D341Med (cell line): ENCODE results near the gene ACSM2A.
"Not testable (repeated sequence)": the region's sequence is repeated elsewhere in the genome, so short reads cannot be mapped to it uniquely, and the experiment has no call there.

Experiments used
- DNase-seq: peaks from one replicate; pipeline ENCODE4 v3.0.0; 2012; ENCODE audit warnings: low spot score

Gene ACSM2A, protein sequence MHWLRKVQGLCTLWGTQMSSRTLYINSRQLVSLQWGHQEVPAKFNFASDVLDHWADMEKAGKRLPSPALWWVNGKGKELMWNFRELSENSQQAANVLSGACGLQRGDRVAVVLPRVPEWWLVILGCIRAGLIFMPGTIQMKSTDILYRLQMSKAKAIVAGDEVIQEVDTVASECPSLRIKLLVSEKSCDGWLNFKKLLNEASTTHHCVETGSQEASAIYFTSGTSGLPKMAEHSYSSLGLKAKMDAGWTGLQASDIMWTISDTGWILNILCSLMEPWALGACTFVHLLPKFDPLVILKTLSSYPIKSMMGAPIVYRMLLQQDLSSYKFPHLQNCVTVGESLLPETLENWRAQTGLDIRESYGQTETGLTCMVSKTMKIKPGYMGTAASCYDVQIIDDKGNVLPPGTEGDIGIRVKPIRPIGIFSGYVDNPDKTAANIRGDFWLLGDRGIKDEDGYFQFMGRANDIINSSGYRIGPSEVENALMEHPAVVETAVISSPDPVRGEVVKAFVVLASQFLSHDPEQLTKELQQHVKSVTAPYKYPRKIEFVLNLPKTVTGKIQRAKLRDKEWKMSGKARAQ

DNA sequence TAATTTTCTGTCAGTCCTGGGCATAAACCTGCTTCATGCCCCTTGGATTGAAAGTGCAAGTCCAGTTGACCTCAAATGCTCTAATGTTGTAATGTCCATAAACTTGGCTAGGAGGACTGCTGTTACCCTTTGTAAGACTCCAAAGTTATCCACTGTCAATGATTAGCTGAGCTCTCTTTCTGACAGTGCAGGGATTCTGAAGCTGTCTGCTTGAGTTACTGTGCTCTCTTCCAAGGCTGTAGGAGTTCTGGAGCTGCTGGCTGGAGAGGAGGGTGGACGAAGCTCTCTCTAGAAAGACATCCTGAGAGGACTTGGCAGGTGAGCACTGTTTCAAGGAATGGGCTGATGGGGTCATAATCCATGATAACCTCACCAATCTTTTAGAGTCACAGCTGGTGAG is at the start of gene ACSM2A:
Gene ACSM2A, plus strand, starts transcription at position 158 of the 400 bp plus-strand sequence. CDS start 8,594 bp downstream, outside the sequence.
- DNase-seq, result not testable (repeated sequence)

DNA sequence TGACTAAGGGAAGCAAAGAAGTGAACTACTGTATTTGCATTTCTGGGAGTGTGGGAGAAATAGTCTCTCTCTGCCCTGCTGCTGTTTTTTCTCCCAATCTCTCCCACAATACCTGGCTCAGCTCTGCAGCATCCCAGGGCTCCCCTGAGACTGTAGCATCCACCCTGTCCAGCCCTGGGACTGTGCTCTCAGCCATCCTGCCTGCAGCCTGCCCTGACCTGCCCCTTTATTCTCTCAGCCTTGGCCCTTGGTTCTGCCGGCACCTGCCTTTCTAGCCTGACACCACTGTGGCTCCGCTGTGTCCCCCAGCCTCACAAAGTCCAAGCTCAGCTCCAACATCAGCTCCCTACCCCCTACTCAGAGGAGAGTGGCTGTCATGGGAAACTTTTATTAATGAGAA is 48.7 kb upstream of the ACSM2A start:
- no peak for DNase-seq

DNA sequence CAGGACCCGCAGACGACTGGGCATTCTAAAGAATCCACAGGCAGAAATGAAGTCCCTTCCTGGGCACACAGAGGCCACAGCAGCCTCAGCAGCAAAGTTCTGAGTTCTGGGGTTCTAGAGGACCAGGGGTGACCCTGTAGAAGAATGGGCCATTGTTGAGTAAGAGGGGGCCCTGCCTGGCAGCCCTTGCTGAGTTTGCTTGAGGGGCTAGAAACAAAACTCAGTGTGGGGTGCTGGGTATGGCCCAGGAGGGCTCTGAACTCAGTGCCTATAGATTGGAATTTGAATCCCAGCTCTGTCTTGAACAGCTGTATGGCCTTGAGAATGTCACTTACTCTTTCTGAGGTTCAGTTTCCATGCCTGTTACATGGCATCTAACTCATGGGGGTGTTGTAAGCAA is 46.7 kb upstream of the ACSM2A start, which contains the start of gene PDILT:
Gene PDILT, minus strand, starts transcription at position 101 of the 400 bp plus-strand sequence. CDS start 5,437 bp downstream, outside the sequence.
- no peak for DNase-seq

DNA sequence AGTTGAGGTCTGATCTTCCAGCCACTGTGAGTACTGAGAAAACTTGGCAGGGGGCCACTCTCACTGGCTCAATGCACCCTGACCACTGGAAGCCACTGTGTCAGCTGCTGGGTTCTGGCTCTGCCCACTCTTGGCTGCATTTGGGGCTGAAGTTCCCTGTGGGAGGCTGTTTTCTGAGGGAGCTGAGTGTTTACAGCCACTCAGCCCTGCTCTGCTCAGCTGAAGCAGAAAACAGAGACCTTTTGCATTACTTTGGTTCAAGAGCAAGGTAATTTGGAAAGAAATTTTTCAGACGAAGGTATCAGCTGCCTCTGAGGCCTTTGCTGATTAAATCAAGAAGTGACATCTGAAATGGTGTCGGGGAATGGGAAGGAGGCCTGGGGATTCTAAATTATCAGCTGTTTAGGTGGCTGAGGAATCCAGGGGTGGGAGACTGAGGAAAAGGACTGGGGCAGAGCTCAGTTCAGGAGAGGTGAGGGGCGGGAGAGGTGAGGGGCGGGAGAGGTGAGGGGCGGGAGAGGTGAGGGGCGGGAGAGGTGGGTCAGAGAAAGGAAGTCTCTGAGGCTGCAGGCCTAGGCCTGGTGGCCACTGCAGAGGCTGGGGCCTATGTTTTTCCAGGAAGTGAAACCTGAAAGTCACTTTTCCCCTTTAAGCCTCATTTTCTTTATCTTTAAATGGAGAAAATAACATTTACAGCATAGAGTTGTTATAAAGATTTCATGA is 41.8 kb upstream of the ACSM2A start, which contains the start of gene ACSM5:
Gene ACSM5, plus strand, starts transcription at position 137 of the 723 bp plus-strand sequence. CDS start 1,951 bp downstream, outside the sequence.
- DNase-seq, result no peak

DNA sequence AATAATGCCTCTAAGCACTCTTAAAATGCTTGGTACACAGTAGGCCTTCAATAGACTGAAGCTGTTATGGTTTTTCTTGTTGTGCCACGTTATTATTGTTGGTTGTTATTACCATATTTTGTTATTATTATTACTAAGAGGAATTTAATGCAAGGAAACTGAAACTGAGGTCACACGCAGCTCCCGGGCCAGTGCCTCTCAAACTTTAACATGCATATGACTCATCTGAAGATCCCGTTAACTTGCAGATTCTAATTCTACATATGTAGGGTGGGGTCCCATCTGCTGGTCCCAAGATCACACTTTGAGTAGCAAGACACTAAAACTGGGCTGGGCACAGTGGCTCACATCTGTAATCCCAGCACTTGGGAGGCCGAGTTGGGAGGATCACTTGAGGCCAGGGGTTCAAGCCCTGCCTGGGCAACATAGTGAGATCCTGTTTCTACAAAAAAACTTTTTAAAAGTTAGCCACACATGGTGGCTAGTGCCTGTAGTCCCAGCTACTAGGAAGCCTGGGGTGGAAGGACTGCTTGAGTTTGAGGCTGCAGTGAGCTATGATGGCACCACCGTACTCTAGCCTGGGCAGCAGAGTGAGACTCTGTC is 41.1 kb upstream of the ACSM2A start:
- no peak for DNase-seq

DNA sequence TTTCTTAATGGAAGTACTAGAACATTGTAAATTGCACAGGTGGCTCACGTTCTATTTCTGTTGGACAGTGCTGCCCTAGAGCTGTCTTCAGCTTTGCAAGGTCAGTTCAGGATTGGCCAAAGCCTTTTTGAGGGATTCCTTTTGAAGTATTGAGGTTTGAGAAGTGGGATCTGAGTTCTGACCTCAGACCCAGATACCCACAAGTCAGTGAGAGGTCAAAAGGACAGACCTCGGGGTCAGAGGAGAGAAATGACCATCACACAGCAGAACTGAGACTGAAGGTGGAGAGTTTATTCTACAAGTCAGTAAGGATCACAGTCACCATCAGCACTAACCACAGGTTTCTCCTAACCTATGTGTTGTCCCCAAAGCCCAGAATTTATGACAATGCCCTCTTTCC is 40.3 kb upstream of the ACSM2A start:
- DNase-seq, result no peak

DNA sequence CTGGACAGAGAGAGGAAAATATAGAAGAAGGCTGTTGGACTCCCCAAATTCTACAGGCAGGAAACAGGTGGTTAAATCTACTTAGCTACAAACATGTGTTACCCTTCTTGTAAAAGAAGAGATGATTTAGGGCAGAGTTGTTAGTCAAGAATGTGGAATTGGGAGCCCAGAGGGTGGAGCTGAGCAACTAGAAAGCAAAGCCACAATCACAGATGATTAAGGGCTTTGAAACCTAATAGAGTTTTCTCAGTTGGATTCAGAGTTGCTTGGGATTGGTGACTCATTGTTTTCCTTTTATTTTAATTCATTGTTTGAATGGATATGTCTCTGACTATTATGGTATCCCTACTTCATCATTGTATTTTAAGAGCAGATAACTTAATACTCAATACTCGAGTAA is 35.8 kb upstream of the ACSM2A start:
- DNase-seq, result no peak

DNA sequence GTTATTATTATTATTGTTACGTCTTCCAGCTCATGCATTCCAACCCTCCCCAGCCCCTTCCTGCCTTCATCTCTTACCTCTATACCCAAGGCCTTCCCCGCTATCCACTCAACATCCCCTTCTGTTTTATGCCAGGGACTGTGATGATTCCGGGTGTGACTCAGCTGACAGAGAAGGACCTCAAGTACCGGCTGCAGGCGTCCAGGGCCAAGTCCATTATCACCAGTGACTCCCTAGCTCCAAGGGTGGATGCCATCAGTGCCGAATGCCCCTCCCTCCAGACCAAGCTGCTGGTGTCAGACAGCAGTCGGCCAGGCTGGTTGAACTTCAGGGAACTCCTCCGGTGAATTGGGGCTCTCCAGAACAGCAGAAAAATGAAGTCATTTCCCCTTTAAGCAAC is 32.2 kb upstream of the ACSM2A start:
- DNase-seq, result not testable (repeated sequence)

DNA sequence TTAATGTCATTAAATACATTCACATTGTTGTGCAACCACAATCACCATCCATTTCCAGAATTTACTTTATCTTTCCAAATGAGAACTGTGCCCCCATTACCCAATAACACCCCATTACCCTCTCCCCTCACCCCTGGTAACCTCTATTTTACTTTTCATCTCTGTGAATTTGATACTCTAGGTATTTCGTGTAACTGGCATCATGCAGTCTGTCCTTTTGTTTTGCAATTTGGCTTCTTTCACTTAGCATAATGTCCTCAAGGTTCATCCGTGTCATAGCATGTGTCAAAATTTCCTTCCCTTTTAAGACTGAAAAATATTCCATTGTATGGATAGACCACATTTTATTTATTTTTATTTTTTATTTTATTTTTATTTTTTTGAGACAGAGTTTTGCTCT is 29.6 kb upstream of the ACSM2A start:
- not testable (repeated sequence) for DNase-seq

DNA sequence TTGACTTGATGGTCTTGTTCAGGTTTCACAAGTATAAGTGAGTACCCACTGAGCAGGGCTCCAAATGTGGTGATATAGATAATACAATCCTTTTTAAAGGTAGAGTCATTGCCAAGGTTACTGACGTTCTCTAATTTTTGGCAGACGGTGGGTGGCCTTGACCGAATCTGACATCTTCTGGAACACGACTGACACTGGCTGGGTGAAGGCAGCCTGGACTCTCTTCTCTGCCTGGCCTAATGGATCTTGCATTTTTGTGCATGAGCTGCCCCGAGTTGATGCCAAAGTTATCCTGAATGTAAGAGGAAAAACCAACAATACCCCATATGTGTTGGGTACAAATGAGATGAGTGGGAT is 27.6 kb upstream of the ACSM2A start:
- not testable (repeated sequence) for DNase-seq

DNA sequence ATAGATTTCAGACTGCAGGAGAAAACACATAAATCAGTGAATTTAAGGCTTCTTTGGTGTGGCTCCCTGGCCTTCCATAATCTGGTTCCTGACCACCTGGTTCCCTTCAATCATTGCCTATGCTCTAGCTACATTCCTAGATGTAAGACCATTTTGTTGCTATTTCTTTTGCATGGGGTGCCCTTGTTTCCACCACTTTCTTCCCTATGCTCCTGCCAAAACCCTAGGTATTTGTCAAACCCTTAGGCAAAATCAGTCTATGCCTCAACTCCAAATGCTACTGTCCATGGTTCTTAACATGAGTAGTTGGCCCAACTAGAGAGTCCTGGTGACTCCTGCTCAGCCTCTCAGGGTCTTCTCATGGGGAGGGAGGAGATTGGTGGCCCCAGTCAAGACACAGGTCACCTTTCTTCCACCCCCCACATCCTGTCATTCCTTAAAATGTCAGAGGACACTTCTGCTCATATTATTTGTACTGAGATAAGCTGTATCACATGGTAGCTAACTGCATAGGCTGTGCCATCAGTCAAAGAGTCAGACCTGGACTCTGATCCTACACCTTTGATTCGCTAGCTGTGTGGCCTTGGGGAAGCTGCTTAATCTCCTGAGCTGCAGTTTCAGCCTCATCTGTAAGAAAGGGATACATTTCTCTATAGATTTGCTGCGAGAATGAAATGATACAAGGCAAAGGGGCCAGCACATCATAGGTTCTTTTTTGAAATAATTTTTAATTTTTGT is 27.0 kb upstream of the ACSM2A start:
- DNase-seq, result no peak

DNA sequence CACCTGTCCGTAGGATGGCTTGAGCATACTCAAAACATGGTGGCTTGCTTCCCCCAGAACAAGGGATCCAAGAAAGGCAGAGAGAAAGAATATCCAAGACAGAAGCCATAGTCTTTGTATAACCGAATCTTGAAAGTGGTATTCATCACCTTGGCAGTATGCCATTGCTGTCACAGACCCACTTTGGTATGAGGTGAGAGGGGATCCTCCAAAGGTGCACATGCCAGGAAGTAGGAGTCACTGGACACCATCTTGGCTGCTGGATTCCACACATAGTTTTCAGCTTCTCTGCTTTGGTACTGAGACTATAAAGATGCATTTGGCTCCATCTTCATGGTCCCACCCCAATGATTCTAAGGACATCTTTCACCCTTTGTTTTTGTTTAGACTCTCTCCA is 23.9 kb upstream of the ACSM2A start:
- not testable (repeated sequence) for DNase-seq

DNA sequence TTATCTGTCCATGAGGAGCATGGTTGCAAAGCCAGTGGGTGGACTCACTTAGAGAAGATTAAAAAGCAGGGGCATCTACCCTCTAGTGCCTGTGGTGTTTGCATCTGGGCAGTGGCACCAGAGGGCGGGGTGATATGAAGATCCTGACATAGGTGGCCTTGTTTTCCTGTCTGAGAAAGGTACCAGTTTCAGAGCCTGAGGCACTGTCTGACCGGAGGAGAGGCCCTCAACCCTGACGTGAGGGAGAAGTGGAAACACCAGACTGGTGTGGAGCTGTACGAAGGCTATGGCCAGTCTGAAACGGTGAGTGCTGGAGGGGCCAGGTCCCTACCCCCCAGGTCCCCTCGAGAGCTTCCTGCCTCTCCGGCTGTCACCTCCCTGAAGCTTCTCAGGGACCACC is 21.8 kb upstream of the ACSM2A start:
- not testable (repeated sequence) for DNase-seq

DNA sequence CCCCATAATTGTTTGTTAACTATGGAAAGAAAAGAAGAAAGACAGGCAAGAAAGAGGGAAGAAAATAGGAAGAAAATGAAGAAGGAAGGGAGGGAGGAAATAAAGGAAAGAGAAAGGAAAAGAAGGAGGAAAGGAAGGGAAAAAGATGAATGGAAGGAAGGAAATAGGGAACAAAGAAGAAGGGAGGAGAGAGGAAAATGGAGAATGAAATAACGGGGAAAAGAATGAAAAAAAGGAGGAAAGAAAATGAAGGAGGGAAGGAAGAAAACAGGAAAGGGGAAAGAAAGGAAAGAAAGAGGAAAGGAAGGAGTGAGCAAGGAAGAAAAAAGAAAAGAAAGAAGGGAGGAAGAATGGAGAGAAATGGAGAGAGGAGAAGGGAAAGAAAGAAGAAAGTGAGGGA is 20.8 kb upstream of the ACSM2A start:
- DNase-seq, result not testable (repeated sequence)

DNA sequence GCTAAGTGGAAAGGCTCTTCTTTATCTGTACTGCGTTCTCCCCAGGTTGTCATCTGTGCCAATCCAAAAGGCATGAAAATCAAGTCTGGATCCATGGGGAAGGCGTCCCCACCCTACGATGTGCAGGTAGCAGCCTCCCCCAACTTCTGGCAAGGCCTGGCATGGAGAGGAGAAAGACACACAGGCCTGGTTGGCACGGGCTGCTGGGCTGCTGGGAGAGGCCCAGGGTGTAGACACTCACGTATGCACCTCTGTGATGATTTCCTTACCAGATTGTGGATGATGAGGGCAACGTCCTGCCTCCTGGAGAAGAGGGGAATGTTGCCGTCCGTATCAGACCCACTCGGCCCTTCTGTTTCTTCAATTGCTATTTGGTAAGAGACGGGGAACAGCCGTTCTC is 20.4 kb upstream of the ACSM2A start:
- no peak for DNase-seq

DNA sequence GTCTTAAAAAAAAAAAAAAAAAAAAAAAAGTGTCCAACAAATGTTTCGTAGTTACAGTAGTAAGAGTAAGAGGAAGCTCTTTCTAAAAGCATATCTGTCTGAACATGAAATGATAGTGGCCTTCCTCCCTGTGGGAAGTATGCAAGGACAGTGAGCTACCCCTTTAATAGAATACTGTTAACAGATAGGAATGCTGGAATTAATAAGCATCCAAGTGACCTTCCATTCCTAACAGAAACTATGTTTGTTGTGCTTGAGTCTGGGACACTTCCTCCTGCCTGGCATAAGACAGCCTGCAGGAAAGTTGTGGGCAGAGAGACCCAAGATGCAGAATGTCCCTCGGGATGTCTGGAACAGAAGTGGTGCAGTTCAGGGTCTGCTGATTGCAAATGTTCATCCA is 12.4 kb upstream of the ACSM2A start:
- not testable (repeated sequence) for DNase-seq

DNA sequence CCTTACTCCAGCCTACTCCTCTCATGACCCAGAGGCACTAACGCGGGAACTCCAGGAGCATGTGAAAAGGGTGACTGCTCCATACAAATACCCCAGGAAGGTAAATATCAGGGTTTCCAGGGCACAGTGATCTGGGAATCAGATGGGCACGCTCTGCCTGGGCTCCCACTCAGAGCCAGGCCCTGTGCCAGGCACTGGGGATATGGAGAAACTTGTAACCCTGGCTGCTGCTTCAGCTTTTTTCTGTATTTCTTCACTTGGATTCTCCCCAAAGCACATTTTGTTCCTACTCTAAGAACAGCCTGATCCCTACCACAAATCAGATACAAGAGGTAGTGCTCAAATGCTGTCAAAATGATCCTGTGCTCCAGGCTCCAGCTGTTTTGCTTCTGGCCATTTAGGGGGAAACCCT is 11.5 kb upstream of the ACSM2A start:
- not testable (repeated sequence) for DNase-seq

DNA sequence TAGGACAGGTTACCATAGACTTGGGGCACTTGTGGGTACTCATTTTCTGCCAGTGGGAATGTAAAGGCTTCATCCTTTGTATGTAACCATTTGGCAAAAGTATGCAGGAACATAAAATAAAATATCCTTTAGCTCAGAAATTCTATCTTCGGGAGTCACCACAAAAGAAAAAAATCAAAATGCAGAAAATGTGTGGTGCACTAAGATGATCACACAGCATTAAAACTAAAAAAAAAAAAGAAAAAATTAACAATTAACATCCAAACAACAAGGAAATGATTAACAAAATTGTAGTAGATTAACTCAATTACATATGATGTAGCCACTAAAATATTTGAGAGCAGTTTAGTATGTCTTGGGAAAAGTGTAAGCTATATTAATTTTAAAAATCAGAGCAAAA is 10.6 kb upstream of the ACSM2A start:
- not testable (repeated sequence) for DNase-seq

DNA sequence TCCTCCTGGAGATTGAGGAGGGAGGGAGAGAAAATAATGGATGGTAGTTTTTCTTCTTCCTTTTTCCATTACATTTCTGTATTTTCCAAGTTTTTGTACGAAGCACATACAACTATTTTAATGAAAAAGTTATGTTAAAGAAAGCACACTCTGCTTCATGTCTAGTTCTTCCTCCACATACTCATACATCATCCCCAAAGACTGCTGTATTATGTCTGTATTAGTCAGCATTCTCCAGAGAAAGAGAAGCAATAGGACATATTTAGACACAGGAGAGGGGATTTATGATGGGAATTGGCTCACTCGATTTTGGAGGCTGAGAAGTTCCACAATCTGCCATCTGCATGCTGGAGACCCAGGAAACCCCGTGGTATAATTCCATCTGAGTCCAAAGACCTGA is 10.1 kb upstream of the ACSM2A start:
- DNase-seq, result no peak

DNA sequence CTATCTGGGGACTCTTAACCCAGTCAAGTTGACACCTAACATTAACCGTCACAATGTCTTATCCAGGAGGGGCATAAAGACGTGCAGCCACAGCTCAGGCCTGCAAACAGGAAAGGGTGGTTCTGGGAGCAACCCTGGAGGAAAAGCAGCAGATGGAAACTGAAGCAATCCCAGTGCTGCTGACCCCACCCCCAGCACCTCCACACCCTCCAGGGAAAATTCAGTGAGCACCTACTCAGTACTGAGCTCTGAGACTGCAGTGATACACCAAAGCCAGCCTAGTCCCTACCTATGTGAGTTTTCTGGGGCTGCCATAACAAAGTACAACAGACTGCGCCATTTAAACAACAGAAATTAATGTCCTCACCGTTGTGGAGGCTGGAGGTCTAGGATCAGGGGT is 9.5 kb upstream of the ACSM2A start:
- not testable (repeated sequence) for DNase-seq

DNA sequence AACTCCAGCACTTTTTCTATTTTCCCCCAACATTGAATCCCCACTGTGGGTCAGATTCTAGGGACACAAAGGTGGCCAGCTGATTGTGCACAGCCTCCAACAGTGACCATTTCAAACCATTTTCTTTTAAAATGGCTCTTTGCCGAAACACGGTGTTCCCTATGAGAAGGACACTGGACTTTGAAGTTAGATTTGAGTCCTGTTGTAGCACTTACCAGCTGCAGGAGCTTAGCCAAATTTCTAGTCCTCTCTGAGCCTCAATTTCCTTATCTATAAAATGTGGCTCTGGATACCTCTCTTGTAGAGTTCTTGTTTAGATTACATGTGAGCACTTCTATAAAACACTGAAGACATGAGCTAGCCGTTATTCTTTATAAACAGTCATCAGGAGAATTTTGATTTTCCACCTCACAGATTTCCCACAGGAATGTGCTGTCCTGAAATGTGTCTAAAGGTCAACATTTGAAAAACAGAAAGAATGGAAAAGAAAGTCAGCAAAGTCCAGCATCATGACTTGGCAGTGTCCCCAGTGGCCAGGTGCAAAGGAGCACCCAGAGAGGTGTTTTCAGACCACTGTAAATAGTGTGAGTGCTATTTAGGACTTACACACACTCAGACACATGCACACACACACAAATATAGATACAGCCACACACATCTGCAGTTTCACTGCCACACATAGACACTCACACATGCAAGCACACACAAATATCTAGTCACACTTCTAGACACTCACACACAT is 4.5 kb upstream of the ACSM2A start:
- not testable (repeated sequence) for DNase-seq
